ENCODE results near the gene PIK3R3. TPM values are rescaled to one million over a fixed set of nuclear protein-coding genes. Genes with fewer than 3 reads are reported as not detected.

PIK3R3 gene
- total RNA-seq, 1 experiment from 2014 or later = 30.2 TPM

DNA sequence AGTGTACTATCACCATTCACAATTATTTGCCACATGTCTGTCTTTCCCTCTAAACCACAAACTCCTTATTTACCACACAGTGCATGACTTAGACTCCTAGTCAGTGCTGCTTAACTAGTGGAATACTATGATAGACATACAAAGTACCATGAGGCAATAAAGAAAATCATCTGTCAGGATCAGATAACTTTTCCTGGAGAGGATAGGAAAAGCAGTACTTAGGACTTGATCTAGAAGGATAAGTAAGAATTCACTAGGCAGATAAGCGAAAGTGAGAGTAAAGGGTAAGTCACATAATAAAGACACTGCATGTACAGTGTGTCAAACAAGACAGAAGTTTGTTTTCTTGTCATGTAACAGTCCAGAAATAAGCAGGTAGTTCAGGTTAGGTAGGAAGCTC lies 21.3 kb upstream of the PIK3R3 start:
- TF ChIP-seq CTCF (conservative IDR thresholded peaks at IDR 0.05; ENCODE audit: low read depth, low read length) (no peak), EZH2 (IDR thresholded peaks at IDR 0.05; ENCODE audit: borderline replicate concordance, low read depth, low read length, poor library complexity, severe bottlenecking) (no peak)
- no TSS peak for BruUV-seq (replicated peaks)
- Histone ChIP-seq H3K4me1 (ENCODE audit: insufficient read depth, low read length, poor library complexity, severe bottlenecking) (no peaks in the 10 kb centered on the region), H3K9me3 (ENCODE audit: low read depth, low read length, poor library complexity, severe bottlenecking) (no peaks in the 10 kb centered on the region), H3K27me3 (replicated peaks; ENCODE audit: insufficient read depth, low read depth, low read length, poor library complexity) (no peaks in the 10 kb centered on the region), H3K4me3 (ENCODE audit: low read depth, low read length, poor library complexity, severe bottlenecking) (no peak overlapping the region), H3K36me3 (ENCODE audit: insufficient read depth, low read length, poor library complexity, severe bottlenecking) (no peaks in the 10 kb centered on the region), H3K27ac (ENCODE audit: low read depth, low read length, poor library complexity, severe bottlenecking) (no peak overlapping the region)
- ChIA-PET CTCF (no interaction called here), POLR2A (ENCODE audit: low non-redundant PET) (no interaction called here)
- DNase-seq (ENCODE audit: low spot score) = no peak
- intact Hi-C loops (cut with micrococcal nuclease; ENCODE audit: unreplicated experiment) = no loop called here

GRCh38 chr1:46153228-46153627 lies 20.8 kb upstream of the PIK3R3 start:
- POLR2A ChIA-PET (ENCODE audit: low non-redundant PET) = no interaction called here
- no peak overlapping the region for H3K27ac ChIP-seq (ENCODE audit: low read depth, low read length, poor library complexity, severe bottlenecking)
- H3K27me3 ChIP-seq (replicated peaks; ENCODE audit: insufficient read depth, low read depth, low read length, poor library complexity) = no peaks in the 10 kb centered on the region
- DNase-seq (ENCODE audit: low spot score) = no peak
- H3K4me1 ChIP-seq (ENCODE audit: insufficient read depth, low read length, poor library complexity, severe bottlenecking) = no peaks in the 10 kb centered on the region
- no peaks in the 10 kb centered on the region for H3K36me3 ChIP-seq (ENCODE audit: insufficient read depth, low read length, poor library complexity, severe bottlenecking)
- no TSS peak for BruUV-seq (replicated peaks)
- no peaks in the 10 kb centered on the region for H3K9me3 ChIP-seq (ENCODE audit: low read depth, low read length, poor library complexity, severe bottlenecking)
- CTCF ChIA-PET = no interaction called here
- no peak overlapping the region for H3K4me3 ChIP-seq (ENCODE audit: low read depth, low read length, poor library complexity, severe bottlenecking)
- TF ChIP-seq EZH2 (IDR thresholded peaks at IDR 0.05; ENCODE audit: borderline replicate concordance, low read depth, low read length, poor library complexity, severe bottlenecking) (no peak), CTCF (conservative IDR thresholded peaks at IDR 0.05; ENCODE audit: low read depth, low read length) (no peak)
- intact Hi-C loops (cut with micrococcal nuclease; ENCODE audit: unreplicated experiment) = no loop called here

GRCh38 chr1:46152016-46152415 lies 19.6 kb upstream of the PIK3R3 start:
- ChIA-PET POLR2A (ENCODE audit: low non-redundant PET) (no interaction called here), CTCF (no interaction called here)
- Histone ChIP-seq H3K9me3 (ENCODE audit: low read depth, low read length, poor library complexity, severe bottlenecking) (no peaks in the 10 kb centered on the region), H3K27me3 (replicated peaks; ENCODE audit: insufficient read depth, low read depth, low read length, poor library complexity) (no peaks in the 10 kb centered on the region), H3K36me3 (ENCODE audit: insufficient read depth, low read length, poor library complexity, severe bottlenecking) (no peaks in the 10 kb centered on the region), H3K4me3 (ENCODE audit: low read depth, low read length, poor library complexity, severe bottlenecking) (no peak overlapping the region), H3K27ac (ENCODE audit: low read depth, low read length, poor library complexity, severe bottlenecking) (no peak overlapping the region), H3K4me1 (ENCODE audit: insufficient read depth, low read length, poor library complexity, severe bottlenecking) (no peaks in the 10 kb centered on the region)
- BruUV-seq (replicated peaks) = no TSS peak
- intact Hi-C loops (cut with micrococcal nuclease; ENCODE audit: unreplicated experiment) = no loop called here
- no peak for DNase-seq (ENCODE audit: low spot score)
- TF ChIP-seq CTCF (conservative IDR thresholded peaks at IDR 0.05; ENCODE audit: low read depth, low read length) (no peak), EZH2 (IDR thresholded peaks at IDR 0.05; ENCODE audit: borderline replicate concordance, low read depth, low read length, poor library complexity, severe bottlenecking) (no peak)
